Transverse colon (tissue), 4 donors: ENCODE measurements around the gene PCDHGB5.

Experiments
- CTCF ChIP-seq, 5 experiments: fragments of 200-600 bp in 3 of 5; fragments of 450-650 bp in 2 of 5; sonication (generic) in 3 of 5; IDR thresholded peaks; 1 replicate in 2 of 5; 2 replicates in 3 of 5; pipeline ENCODE4 v1.5.1; 2016 to 2017; ENCODE audit warnings: antibody characterized with exemption in 5 of 5, inconsistent platforms in 3 of 5, mild to moderate bottlenecking in 2 of 5, moderate library complexity in 1 of 5
- EP300 ChIP-seq: sonication (generic); formaldehyde crosslinking; IDR thresholded peaks from one replicate; pipeline ENCODE4 v1.6.1; 2017; ENCODE audit warnings: antibody characterized with exemption, low read depth
- POLR2A ChIP-seq: fragments of 450-650 bp; IDR thresholded peaks from one replicate; pipeline ENCODE4 v1.6.1; 2016; ENCODE audit warnings: antibody characterized with exemption, mild to moderate bottlenecking, moderate library complexity
- POLR2AphosphoS5 ChIP-seq, 3 donors: sonication (generic); formaldehyde crosslinking; IDR thresholded peaks; one replicate each; pipeline ENCODE4 v1.6.1; 2016; ENCODE audit warnings: antibody characterized with exemption in 3 of 3

GRCh38 chr5:141430332-141431113, 32.8 kb downstream of the PCDHGB5 start, which contains the start of gene PCDHGA12:
- TF ChIP-seq CTCF (IDR thresholded peaks at IDR 0.05) (no peak), POLR2A (no peak), EP300 (no peak), POLR2AphosphoS5 (IDR thresholded peaks at IDR 0.05) (no peak)
